HuH-7 (cell line): Measurements from ENCODE around the gene AMBRA1.
"Not testable (repeated sequence)": the region's sequence is repeated elsewhere in the genome, so short reads cannot be mapped to it uniquely, and the experiment has no call there.

Experiments used
- DNase-seq: peaks from one replicate; pipeline ENCODE4 v3.0.0; 2011; ENCODE audit warnings: low spot score

The AMBRA1 gene

DNA sequence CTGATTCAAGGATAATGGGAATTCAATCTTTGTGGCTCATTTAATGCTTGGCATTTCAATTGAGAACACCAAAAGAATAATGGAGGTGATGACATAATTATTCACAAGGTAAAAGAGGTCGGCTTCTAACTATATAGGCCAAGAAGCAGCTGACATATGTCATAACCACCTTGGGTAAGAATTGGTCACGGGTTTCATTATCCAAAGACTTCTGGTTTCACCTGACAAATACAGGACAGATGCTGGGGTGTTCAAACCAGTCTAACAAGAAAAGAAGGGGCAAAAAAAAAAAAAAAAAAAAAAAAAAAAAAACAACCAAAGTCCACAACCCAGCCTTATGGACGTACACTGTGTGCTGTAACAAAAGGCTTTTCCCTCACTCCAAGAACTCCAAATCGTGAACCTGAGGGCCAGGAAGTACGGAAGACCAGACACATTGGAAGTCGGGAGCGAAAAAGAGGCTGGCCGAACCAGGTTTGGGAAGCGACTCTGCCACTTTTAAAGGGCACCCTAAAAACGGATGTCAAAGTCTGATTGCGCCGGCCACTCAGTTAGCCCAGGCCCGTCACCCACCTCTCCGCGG, 22.8 kb upstream of the AMBRA1 start:
- no peak for DNase-seq

DNA sequence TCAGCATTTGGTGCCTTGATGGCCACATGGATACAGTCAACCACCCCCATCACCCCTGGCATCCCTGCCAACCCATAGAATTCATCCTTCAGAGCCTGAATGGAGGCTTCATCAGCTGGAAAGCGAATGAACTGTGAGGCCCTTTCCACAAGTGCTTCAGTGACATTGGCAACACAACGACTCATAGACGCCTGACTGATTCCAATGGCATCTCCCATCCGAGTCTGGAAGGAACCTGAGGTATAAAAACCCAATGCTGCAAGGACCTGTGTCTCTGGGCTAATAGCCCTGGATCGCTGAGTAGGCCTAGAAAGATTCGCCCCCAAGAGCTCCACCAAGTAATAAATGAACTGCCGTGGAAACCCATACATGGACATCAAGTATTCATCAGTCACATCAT, 21.9 kb upstream of the AMBRA1 start:
- no peak for DNase-seq

DNA sequence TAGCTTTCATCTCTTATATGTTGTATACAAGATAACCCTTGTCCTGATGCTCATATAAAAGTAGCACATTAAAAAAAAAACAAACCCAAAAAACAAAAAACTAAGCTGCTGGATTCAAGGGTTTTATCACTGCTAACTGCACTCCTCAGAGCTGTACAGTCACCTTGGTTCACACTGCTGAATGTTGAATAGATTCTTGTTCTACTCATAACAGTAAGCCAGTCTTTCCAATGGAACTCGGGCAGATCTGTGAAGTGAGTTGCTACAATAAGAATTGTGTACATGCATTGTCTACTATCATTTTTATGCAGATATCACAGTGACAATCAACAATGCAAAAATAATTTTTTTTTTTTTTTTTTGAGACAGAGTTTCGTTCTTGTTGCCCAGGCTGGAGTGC, 18.5 kb upstream of the AMBRA1 start:
- DNase-seq = no peak

DNA sequence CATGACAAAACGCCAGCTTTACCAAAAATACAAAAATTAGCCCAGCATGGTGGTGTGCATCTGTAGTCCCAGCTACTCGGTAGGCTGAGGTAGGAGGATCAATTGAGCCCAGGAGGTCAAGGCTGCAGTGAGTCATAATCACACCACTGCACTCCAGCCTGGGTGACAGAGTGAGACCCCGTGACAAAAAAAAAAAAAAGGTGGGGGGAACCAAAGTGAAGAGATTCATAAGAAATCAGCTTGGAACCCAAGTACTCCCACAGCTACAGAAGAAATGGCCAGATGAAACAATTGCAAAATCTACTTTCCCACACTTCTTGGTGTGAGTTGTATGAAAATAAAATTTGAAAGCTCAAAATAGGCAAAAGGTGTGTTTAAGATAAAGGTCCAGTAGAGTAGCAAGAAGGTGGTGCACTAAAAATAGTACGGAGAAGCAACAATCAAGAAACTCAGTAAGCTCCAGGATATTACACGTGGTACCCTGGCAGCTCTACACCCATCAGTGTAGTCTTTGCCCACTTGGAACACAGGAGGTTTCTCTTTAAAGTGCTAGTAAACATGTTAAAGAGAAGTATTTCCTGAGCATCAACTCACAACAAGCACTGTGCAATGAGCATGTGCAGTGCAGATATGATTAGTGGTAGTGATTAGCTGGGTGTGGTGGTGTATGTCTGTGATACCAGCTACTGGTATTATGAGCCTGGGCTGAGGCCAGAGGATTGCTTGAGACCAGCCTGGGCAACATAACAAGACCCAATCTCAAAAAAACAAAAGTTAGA, 17.9 kb upstream of the AMBRA1 start:
- no peak for DNase-seq

DNA sequence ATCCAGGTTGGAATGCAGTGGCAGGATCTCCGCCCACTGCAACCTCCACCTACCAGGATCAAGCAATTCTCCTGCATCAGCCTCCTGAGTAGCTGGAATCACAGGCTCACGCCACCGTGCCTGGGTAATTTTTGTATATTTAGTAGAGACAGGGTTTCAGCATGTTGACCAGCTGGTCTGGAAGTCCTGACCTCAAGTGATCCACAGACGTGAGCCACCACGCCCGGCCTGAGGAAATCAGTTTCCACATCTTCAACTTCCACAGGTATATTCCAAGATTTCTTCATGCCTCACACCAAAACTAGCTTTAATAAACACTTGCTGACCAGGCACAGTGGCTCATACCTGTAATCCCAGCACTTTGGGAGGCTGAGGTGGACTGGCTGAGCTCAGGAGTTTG, 15.6 kb upstream of the AMBRA1 start:
- no peak for DNase-seq

DNA sequence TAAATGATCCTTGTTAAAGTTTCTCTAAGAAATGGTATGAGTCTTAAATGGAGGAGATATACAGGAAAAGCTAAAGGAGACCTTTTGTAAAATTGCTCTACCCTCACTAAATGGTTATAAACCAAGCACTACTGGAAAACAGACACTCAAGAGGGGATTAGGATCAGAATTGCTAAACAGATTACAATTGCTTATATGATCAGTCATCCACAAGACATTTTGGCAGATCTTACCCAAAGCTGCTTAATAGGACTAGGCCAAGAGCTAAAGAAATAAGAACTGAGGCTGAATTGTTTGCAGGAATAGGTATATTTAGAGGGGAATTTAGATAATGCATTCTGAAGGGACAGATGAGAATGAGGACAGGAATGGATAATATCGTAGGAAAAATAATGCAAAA, 13.7 kb upstream of the AMBRA1 start:
- DNase-seq = no peak

DNA sequence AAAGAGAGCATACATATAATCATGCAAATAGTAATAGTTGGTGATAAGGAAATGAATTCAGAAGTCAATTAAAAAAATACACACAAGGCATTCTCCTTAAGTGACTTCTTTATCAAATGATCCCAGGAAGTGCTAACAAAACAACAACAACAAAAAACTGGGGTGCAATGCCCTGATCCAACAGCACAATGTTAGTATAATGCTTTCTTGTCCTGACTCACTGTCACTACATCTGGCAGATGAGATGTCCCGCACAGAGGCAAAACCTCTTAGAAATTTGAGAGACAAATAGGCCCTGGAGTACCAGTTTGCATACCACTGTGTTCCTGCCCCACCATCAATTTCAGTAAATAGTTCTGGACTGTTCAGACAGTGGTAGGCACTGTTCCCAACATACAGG, 11.0 kb upstream of the AMBRA1 start:
- DNase-seq = no peak

DNA sequence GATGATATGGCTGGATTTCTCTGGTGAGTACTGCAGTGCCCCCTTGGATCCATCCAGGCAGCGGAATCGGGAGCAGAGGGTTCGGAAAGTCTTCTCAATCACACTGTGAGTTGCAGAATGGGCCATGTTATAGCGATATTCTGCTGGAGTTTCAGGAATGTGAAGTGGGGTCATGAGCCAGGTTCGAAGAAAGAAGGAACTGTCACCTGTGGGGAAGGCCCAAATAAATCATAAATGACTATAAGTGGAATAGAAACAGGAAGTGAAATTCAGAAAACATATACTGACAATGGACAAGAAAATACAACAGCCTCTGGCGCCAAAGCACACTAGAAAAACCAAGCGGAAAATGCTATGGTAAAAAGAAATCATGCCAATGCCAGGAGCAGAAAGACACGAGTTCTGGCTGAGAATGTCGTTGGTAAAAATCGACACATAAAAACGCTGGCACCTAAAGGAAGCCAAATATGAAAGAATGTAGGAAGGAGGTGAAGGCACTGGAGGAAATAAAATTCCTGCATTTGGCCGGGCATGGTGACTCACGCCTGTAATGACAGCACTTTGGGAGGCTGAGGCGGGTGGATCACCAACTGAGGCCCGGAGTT, 10.0 kb upstream of the AMBRA1 start:
- DNase-seq = no peak

DNA sequence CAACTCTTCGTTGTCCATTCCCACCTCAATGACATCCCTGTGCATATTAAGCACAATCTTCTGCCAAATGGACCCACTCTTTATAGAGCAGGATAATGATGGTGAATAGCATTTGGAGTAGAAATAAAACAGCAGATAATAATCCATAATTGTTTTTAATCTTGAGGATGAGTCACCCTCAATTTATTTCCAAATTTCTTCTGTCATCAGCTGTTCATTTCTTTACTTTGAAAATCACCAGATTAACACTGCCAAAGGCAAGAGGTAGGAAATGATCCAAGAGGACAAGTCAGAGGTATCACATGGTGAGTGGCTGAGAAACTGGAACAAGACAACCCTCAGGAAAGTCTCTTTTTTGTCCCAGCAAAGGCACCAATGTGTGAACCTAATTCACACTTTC, 7.3 kb upstream of the AMBRA1 start:
- DNase-seq = no peak

DNA sequence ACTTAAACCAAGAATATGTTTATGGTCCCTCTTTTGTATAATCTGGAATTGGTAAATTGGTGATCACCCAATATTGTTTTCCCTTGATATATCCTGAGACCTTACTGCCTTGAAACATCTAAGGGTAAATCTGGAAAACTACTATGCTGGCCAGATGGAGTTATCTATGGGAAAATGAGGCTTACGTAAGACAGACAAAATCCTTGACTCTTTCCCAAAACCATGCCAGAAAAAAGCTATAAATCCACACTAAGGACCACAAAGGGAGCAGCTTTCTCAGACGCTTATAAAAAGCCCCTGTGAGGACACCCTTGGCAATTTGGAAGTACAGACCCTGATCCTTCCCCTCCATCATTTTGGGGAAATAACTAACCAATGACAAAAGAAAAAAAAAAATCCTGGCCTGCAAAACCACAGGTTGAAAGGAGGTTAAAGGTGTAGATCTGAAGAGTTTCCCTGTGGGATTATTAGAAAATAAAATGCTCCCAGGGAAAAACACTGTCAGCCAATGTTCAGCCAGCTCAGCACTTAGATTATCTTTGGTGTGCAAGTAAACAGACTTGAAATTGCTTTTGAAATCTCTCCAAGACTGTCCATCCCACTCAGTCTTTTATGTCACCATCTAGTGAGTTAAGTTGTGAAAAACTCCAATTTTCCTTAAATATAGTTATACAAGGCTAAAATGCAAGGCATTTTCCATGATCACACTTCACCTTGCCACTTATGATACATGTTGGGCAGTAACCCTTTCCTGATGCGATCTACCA, 6.6 kb upstream of the AMBRA1 start:
- no peak for DNase-seq

DNA sequence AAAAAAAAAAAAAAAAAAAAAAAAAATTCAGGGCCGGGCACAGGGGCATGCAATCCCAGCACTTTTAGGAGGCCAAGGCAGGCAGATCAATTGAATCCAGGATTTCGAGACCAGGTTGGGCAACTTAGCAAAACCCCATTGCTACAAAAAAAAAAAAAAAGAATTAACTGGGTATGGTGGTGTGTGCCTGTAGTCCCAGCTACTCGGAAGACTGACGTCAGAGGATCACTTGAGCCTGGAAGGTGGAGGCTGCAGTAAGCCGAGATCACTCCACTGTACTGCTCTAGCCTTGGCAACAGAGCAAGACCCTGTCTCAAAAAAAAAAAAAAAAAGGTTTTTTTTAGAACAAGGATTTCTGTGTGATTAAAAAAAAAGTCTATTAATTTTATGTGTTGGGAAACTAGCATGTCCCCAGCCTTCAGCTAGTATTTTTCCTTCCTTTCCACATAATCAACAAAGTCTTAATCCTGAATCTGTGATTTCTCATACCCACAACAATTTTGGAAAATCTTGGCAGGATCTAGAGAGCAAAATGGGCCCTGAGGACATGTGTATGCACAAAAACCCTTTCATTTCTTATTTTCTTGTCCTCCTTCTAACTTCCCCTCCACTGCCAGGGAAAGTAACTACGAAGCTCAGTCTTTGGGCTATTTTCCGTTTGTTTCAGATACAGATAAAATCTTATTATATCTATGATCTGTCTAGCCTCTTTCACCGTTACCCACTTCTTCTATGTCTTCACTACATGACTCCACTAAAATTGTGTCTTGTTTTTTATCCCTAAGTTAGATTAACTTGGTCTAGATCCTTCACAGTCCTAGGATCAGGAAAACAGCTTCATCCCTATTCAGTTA, 5.7 kb upstream of the AMBRA1 start:
- no peak for DNase-seq

DNA sequence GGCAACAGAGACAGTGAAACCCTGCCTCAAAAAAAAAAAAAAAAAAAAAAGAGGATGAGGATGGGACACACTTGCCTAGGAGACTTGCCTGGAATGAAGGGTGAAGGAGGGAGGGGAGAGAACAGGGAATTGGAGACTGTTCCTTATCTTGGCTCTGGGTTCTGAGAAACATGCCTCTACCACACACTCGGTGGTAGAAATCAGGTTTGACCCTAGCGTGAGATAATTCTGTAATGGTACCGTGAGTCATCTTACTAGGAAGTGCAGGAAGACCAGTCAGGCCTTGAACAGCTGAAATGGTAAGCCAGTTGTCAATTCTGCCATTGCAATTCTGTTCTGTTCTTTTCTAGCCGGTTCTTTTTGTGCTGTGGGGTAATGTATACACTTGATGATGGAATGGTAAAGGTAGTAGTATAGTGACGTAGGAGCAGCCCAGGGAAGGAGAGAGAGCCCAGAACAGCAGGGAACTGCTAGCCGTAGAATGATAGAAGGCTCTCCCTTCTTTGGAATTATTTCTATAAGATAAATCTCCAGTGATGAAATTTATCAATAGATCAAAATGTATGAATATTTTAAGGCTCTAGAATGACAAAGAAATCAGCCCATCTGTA, 3.9 kb upstream of the AMBRA1 start:
- no peak for DNase-seq

DNA sequence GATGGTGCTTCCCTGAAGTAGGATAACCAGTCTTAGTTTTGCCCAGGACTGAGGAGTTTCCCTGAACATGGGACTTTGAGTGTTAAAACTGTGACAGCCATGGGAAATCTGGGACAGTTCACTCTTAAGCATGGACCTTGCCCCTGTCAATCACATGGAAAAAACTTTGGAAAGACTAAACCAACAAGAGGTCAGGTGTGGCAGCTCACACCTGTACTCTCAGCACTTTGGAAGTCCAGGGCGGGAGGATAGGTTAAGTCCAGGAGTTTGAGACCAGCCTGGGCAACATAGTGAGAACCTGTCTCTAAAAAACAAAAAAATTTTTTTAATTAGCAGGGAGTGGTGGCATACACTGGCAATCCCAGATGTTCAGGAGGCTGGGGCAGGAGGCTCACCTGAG, 3.3 kb upstream of the AMBRA1 start:
- no peak for DNase-seq

DNA sequence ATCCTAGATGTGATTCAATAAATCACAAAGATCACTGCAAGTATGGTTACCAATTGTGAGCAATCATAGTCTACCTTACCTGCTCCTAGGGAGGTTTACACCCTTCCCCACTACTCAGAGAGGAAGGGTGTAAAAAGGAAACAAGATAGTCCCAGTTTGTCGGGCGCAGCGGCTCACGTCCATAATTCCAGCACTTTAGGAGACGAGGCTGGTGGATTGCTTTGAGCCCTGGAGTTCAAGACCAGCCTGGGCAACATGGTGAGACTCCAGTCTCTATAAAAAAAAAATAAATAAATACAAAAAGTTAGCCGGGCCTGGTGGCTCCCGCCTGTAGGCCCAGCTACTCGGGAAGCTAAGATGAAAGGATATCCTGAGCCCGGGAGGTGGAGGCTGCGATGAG, 962 bp upstream of the AMBRA1 start:
- no peak for DNase-seq

DNA sequence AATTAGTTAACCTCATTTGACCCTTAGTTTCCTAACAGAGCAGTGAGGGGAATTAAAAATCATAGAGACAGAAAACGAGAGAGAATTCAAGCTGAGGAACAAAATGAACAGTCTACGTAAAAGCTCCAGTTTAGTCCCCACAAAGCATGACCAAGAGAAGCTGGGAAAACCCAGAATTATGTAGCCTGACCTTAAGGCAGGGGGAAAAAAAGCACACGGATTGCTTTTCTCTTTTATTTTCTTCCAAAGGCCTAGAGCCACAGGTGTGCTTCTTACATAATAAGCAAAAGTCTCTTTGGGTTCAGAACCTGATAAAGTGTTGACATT, 514 bp upstream of the AMBRA1 start:
- DNase-seq = no peak

DNA sequence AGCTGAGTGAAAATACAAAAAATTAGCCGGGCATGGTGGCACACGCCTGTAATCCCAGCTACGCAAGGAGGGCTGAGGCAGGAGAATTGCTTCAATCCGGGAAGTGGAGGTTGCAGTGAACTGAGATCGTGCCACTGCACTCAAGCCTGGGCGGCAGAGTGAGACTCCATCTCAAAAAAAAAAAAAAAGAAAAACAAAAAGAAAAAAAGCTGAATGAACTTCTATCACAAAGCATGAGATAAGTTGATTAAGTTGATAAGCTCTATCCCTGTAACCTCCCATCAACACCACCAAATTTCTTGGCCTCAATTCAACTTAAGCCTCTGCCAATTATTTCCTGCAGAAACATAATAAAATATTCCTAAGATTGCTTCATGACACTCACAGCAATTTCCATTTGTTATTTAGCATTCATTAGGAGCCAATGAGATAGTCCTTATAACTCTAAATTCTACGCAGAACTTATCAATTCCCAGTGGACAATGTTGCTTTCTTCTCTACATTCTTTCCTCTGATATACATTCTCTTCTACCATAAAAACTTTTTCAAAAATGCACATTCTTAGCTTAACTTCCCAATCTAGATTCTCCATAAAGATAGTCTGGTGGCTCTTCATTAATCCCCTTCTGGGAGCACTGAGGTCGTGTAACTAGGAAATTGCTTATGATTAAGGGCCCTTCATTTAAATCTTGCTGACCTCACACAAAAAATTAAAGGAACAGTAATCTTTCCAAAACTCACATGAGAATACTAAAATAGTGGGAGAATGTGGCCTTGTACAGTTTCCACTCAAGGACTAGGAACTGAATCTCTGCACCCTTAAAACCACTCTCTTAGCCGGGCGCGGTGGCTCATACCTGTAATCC, 2.9 kb downstream of the AMBRA1 start:
- no peak for DNase-seq

DNA sequence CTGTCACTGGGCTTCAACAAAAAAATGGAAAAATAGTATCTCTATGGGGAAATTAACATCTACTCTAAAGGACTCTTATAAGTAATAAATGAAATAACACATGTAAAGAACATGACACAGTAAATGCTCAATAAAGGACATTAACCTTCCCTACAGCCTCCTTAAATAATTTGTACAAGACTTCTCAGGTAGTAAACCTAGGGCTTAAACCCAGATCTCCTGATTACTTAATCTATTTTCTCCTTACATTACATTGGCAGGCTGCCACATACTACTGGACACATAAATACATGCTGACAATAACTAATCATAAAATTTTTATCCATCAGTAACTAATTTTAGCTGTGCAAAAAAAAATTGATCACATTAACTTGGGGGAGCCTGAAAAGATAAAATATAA, 4.9 kb downstream of the AMBRA1 start:
- no peak for DNase-seq

DNA sequence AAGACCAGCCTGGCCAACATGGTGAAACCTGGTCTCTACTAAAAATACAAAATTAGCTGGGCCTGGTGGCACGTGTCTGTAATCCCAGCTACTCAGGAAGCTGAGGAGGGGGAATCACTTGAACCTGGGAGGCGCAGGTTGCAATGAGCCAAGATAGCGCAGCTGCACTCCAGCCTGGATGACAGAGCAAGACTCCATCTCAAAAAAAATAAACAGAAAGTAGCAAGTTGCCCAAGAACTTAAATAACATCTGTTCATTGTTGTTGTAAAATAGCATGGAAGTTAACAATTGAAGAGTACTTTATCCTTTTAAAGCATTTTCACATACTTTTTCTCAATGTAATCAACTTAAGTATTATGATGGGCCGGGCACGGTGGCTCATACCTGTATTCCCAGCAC, 5.7 kb downstream of the AMBRA1 start:
- DNase-seq = no peak

DNA sequence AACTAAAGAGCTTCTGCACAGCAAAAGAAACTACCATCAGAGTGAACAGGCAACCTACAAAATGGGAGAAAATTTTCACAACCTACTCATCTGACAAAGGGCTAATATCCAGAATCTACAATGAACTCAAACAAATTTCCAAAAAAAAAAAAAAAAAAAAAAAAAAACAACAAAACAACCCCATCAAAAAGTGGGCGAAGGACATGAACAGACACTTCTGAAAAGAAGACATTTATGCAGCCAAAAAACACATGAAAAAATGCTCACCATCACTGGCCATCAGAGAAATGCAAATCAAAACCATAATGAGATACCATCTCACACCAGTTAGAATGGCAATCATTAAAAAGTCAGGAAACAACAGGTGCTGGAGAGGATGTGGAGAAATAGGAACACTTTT, 10.3 kb downstream of the AMBRA1 start:
- DNase-seq = not testable (repeated sequence)

DNA sequence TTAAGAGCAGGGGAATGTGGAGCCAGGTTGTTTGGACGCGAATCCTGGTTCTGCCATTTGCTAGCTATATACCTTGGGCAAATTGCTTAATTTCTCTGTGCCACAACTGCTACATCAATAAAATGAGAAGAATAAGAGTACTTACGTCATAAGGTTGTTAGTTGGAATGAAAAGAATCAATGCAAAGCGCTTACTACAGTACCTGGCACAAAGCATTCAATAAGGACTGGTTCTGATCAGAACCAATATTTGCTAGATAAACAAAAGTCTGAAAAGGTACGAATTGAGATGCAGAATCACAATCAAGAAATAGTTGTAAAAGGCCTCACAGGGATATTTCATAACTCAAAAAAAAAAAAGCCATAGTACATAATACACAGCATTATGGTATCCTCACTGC, 11.2 kb downstream of the AMBRA1 start:
- DNase-seq = no peak

DNA sequence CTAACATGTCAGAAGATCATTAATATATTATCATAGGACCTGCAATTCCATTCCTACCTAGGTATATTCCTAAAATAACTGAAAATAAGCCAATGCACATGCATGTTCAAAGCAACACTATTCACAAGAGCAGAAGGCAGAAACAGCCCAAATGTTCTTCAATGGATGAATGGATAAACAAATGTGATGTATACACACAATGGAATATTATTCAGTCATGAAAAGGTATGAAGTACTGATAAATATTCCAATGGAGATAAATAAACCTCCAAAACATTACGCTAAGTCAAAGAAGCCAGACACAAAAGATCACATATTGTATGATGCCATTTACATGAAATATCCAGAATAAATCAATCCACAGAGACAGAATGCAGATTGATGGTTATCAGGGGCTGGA, 16.8 kb downstream of the AMBRA1 start:
- DNase-seq = no peak
